Measurements from ENCODE around the gene ABCG8. TPM values are rescaled to one million over a fixed set of nuclear protein-coding genes. Genes with fewer than 3 reads are reported as not detected.

ABCG8 gene
- total RNA-seq, 2 experiments from 2014 or later, result not detected

Other genes with a start within 250 kb of the ABCG8 start
- 10 to 100 TPM; 32.5 to 36.6 TPM for gene THADA, start 242.9 kb upstream of the ABCG8 start, total RNA-seq
- 1 to 10 TPM; 1.5 to 2.2 TPM for gene PLEKHH2, start 201.7 kb upstream of the ABCG8 start, total RNA-seq
- not detected for gene C1GALT1C1L, start 162.5 kb upstream of the ABCG8 start, total RNA-seq
- 10 to 100 TPM; 19.5 to 28.4 TPM for gene DYNC2LI1, start 64.9 kb upstream of the ABCG8 start, total RNA-seq
- not detected for gene ABCG5, start 132 bp upstream of the ABCG8 start, total RNA-seq
- 100 to 1,000 TPM; 189 to 191 TPM for gene LRPPRC, start 157.0 kb downstream of the ABCG8 start, total RNA-seq